Activated T-helper 17 cell treated with anti-CD3 and anti-CD28 coated beads, Interleukin-2, amount 50 U/mL, for 72 hours (primary cell): ENCODE data around the gene INPP5J. TPM values are rescaled to one million over a fixed set of nuclear protein-coding genes. Genes with fewer than 3 reads are reported as not detected.

Source experiments
- ATAC-seq: fragments of 150-1000 bp; cut with Tn5 transposase; replicated peaks from 2 replicates; pipeline ENCODE4 v1.10.0; 2021; ENCODE audit warnings: mild to moderate bottlenecking, moderate library complexity
- H3K27ac Mint-ChIP-seq: one replicate; pipeline ENCODE4 v1.8.0; 2022; ENCODE audit warnings: mixed read lengths
- H3K27me3 Mint-ChIP-seq: one replicate; pipeline ENCODE4 v1.8.0; 2022; ENCODE audit warnings: mixed read lengths
- H3K36me3 Mint-ChIP-seq: one replicate; pipeline ENCODE4 v1.8.0; 2022; ENCODE audit warnings: low read depth, mild to moderate bottlenecking, mixed read lengths
- H3K4me1 Mint-ChIP-seq: one replicate; pipeline ENCODE4 v1.8.0; 2022; ENCODE audit warnings: mixed read lengths
- H3K4me3 Mint-ChIP-seq: one replicate; pipeline ENCODE4 v1.8.0; 2022; ENCODE audit warnings: mild to moderate bottlenecking, mixed read lengths
- H3K9me3 Mint-ChIP-seq: one replicate; pipeline ENCODE4 v1.8.0; 2022; ENCODE audit warnings: mixed read lengths
- total RNA-seq, 2 donors: library from RNA; stranded (reverse); gene quantifications; one replicate each; pipeline ENCODE4 v1.2.3, GENCODE V29; 2022

The INPP5J gene
- total RNA-seq, 2 donors from 2014 or later, result 0.09 to 0.34 TPM

GRCh38 chr22:31122196-31122531 is 602 bp upstream of the INPP5J start:
- no peak for ATAC-seq
- H3K4me3 Mint-ChIP-seq, result no peak overlapping the region
- no peaks in the 10 kb centered on the region for H3K9me3 Mint-ChIP-seq
- no peaks in the 10 kb centered on the region for H3K27me3 Mint-ChIP-seq
- H3K4me1 Mint-ChIP-seq, result peaks cover 5% of the 10 kb centered on the region
- H3K36me3 Mint-ChIP-seq, result no peaks in the 10 kb centered on the region
- H3K27ac Mint-ChIP-seq, result no peak overlapping the region

- no peak for ATAC-seq
- no peaks in the 10 kb centered on the region for H3K36me3 Mint-ChIP-seq
- no peak overlapping the region for H3K4me3 Mint-ChIP-seq
- H3K27me3 Mint-ChIP-seq, result no peaks in the 10 kb centered on the region
- H3K4me1 Mint-ChIP-seq, result peaks cover 5% of the 10 kb centered on the region
- H3K9me3 Mint-ChIP-seq, result no peaks in the 10 kb centered on the region
- H3K27ac Mint-ChIP-seq, result no peak overlapping the region
These were observed 481 bp downstream of the INPP5J start for GRCh38 chr22:31123292-31123602.

GRCh38 chr22:31124290-31124689 is 1.5 kb downstream of the INPP5J start:
- Mint-ChIP-seq H3K9me3 (no peaks in the 10 kb centered on the region), H3K27ac (no peak overlapping the region), H3K4me3 (no peak overlapping the region), H3K27me3 (no peaks in the 10 kb centered on the region), H3K36me3 (no peaks in the 10 kb centered on the region), H3K4me1 (peaks cover 5% of the 10 kb centered on the region)
- no peak for ATAC-seq

GRCh38 chr22:31124811-31125465 is 2.2 kb downstream of the INPP5J start:
- no peaks in the 10 kb centered on the region for H3K27me3 Mint-ChIP-seq
- no peaks in the 10 kb centered on the region for H3K9me3 Mint-ChIP-seq
- H3K27ac Mint-ChIP-seq, result no peak overlapping the region
- peaks cover 5% of the 10 kb centered on the region for H3K4me1 Mint-ChIP-seq
- no peak overlapping the region for H3K4me3 Mint-ChIP-seq
- H3K36me3 Mint-ChIP-seq, result no peaks in the 10 kb centered on the region
- ATAC-seq, result no peak

- no peaks in the 10 kb centered on the region for H3K9me3 Mint-ChIP-seq
- no peak overlapping the region for H3K4me3 Mint-ChIP-seq
- H3K36me3 Mint-ChIP-seq, result no peaks in the 10 kb centered on the region
- peaks cover 5% of the 10 kb centered on the region for H3K4me1 Mint-ChIP-seq
- no peaks in the 10 kb centered on the region for H3K27me3 Mint-ChIP-seq
- no peak for ATAC-seq
- no peak overlapping the region for H3K27ac Mint-ChIP-seq
These were observed 2.9 kb downstream of the INPP5J start for GRCh38 chr22:31125521-31126117.

GRCh38 chr22:31126128-31126868 is 3.5 kb downstream of the INPP5J start:
- ATAC-seq, result no peak
- no peaks in the 10 kb centered on the region for H3K27me3 Mint-ChIP-seq
- no peak overlapping the region for H3K4me3 Mint-ChIP-seq
- no peak overlapping the region for H3K27ac Mint-ChIP-seq
- H3K4me1 Mint-ChIP-seq, result peaks cover 5% of the 10 kb centered on the region
- H3K9me3 Mint-ChIP-seq, result no peaks in the 10 kb centered on the region
- H3K36me3 Mint-ChIP-seq, result no peaks in the 10 kb centered on the region

- Mint-ChIP-seq H3K4me1 (peaks cover 5% of the 10 kb centered on the region), H3K36me3 (no peaks in the 10 kb centered on the region), H3K9me3 (no peaks in the 10 kb centered on the region), H3K27me3 (no peaks in the 10 kb centered on the region), H3K4me3 (no peak overlapping the region), H3K27ac (no peak overlapping the region)
- ATAC-seq, result no peak
These were observed 4.1 kb downstream of the INPP5J start for GRCh38 chr22:31126869-31127175.

- no peak for ATAC-seq
- H3K4me1 Mint-ChIP-seq, result peaks cover 1% of the 10 kb centered on the region
- H3K36me3 Mint-ChIP-seq, result no peaks in the 10 kb centered on the region
- no peaks in the 10 kb centered on the region for H3K9me3 Mint-ChIP-seq
- no peak overlapping the region for H3K27ac Mint-ChIP-seq
- H3K4me3 Mint-ChIP-seq, result no peak overlapping the region
- no peaks in the 10 kb centered on the region for H3K27me3 Mint-ChIP-seq
These were observed 4.5 kb downstream of the INPP5J start for GRCh38 chr22:31127181-31127772.

- Mint-ChIP-seq H3K4me1 (no peaks in the 10 kb centered on the region), H3K27ac (no peak overlapping the region), H3K4me3 (no peak overlapping the region), H3K27me3 (no peaks in the 10 kb centered on the region), H3K36me3 (no peaks in the 10 kb centered on the region), H3K9me3 (no peaks in the 10 kb centered on the region)
- ATAC-seq, result no peak
These were observed 5.4 kb downstream of the INPP5J start for GRCh38 chr22:31128156-31128555.

GRCh38 chr22:31130873-31131272 is 8.1 kb downstream of the INPP5J start:
- Mint-ChIP-seq H3K4me1 (no peaks in the 10 kb centered on the region), H3K4me3 (no peak overlapping the region), H3K9me3 (no peaks in the 10 kb centered on the region), H3K27me3 (no peaks in the 10 kb centered on the region), H3K36me3 (no peaks in the 10 kb centered on the region), H3K27ac (no peak overlapping the region)
- no peak for ATAC-seq

- H3K4me1 Mint-ChIP-seq, result no peaks in the 10 kb centered on the region
- no peaks in the 10 kb centered on the region for H3K36me3 Mint-ChIP-seq
- ATAC-seq, result no peak
- H3K27me3 Mint-ChIP-seq, result no peaks in the 10 kb centered on the region
- H3K27ac Mint-ChIP-seq, result no peak overlapping the region
- no peaks in the 10 kb centered on the region for H3K9me3 Mint-ChIP-seq
- no peak overlapping the region for H3K4me3 Mint-ChIP-seq
These were observed 11.1 kb downstream of the INPP5J start for GRCh38 chr22:31133911-31134310.

GRCh38 chr22:31134688-31135087 is 11.9 kb downstream of the INPP5J start:
- Mint-ChIP-seq H3K4me1 (no peaks in the 10 kb centered on the region), H3K27me3 (no peaks in the 10 kb centered on the region), H3K9me3 (no peaks in the 10 kb centered on the region), H3K4me3 (no peak overlapping the region), H3K27ac (no peak overlapping the region), H3K36me3 (no peaks in the 10 kb centered on the region)
- no peak for ATAC-seq

- H3K27ac Mint-ChIP-seq, result no peak overlapping the region
- no peak overlapping the region for H3K4me3 Mint-ChIP-seq
- no peaks in the 10 kb centered on the region for H3K36me3 Mint-ChIP-seq
- no peak for ATAC-seq
- no peaks in the 10 kb centered on the region for H3K4me1 Mint-ChIP-seq
- H3K27me3 Mint-ChIP-seq, result no peaks in the 10 kb centered on the region
- no peaks in the 10 kb centered on the region for H3K9me3 Mint-ChIP-seq
These were observed 12.9 kb downstream of the INPP5J start for GRCh38 chr22:31135706-31136105.

GRCh38 chr22:31136155-31136554 is 13.4 kb downstream of the INPP5J start:
- no peaks in the 10 kb centered on the region for H3K4me1 Mint-ChIP-seq
- no peak for ATAC-seq
- no peak overlapping the region for H3K4me3 Mint-ChIP-seq
- H3K27ac Mint-ChIP-seq, result no peak overlapping the region
- H3K9me3 Mint-ChIP-seq, result no peaks in the 10 kb centered on the region
- H3K27me3 Mint-ChIP-seq, result no peaks in the 10 kb centered on the region
- no peaks in the 10 kb centered on the region for H3K36me3 Mint-ChIP-seq

GRCh38 chr22:31136711-31137110 is 13.9 kb downstream of the INPP5J start:
- Mint-ChIP-seq H3K27me3 (no peaks in the 10 kb centered on the region), H3K36me3 (no peaks in the 10 kb centered on the region), H3K4me1 (no peaks in the 10 kb centered on the region), H3K27ac (no peak overlapping the region), H3K9me3 (no peaks in the 10 kb centered on the region), H3K4me3 (no peak overlapping the region)
- ATAC-seq, result no peak
